ENCODE results near the gene ANHX.
"Not testable (repeated sequence)": the region's sequence is repeated elsewhere in the genome, so short reads cannot be mapped to it uniquely, and the experiment has no call there.

ANHX gene

GRCh38 chr12:133235401-133236112 is at the start of gene ANHX:
ANHX (minus strand) TSS chr12:133235877; CDS start chr12:133234356, 1,521 bp downstream.
- Histone ChIP-seq H3K4me1 (ENCODE audit: control insufficient read depth, low read depth, low read length) (no peaks in the 10 kb centered on the region), H3K4me3 (ENCODE audit: low read length) (no peak within 1 kb of the TSS), H3K36me3 (ENCODE audit: control insufficient read depth, low read depth, low read length) (no peaks in the 10 kb centered on the region), H3K9me3 (ENCODE audit: control insufficient read depth, low read depth, low read length) (peaks cover 51% of the 10 kb centered on the region), H3K27me3 (ENCODE audit: control insufficient read depth, insufficient read depth, low read length) (no peaks in the 10 kb centered on the region), H3K27ac (ENCODE audit: low read length) (no peak within 1 kb of the TSS), H3K9ac (ENCODE audit: low read length) (no peak within 1 kb of the TSS)

- H3K27me3 ChIP-seq (ENCODE audit: control insufficient read depth, insufficient read depth, low read length); H3K4me1 ChIP-seq (ENCODE audit: control insufficient read depth, low read depth, low read length); H3K27ac ChIP-seq (ENCODE audit: low read length); H3K36me3 ChIP-seq (ENCODE audit: control insufficient read depth, low read depth, low read length); H3K4me3 ChIP-seq (ENCODE audit: low read length); H3K9ac ChIP-seq (ENCODE audit: low read length); H3K9me3 ChIP-seq (ENCODE audit: control insufficient read depth, low read depth, low read length): not testable (repeated sequence)
These were observed 29.0 kb upstream of the ANHX start for GRCh38 chr12:133264668-133265067.

- Histone ChIP-seq H3K4me3 (ENCODE audit: low read length) (no peak overlapping the region), H3K36me3 (ENCODE audit: control insufficient read depth, low read depth, low read length) (no peaks in the 10 kb centered on the region), H3K9me3 (ENCODE audit: control insufficient read depth, low read depth, low read length) (no peaks in the 10 kb centered on the region), H3K27ac (ENCODE audit: low read length) (no peak overlapping the region), H3K4me1 (ENCODE audit: control insufficient read depth, low read depth, low read length) (no peaks in the 10 kb centered on the region), H3K9ac (ENCODE audit: low read length) (no peak overlapping the region), H3K27me3 (ENCODE audit: control insufficient read depth, insufficient read depth, low read length) (no peaks in the 10 kb centered on the region)
These were observed 28.5 kb upstream of the ANHX start for GRCh38 chr12:133264173-133264572.

- no peaks in the 10 kb centered on the region for H3K36me3 ChIP-seq (ENCODE audit: control insufficient read depth, low read depth, low read length)
- peaks cover 26% of the 10 kb centered on the region for H3K9me3 ChIP-seq (ENCODE audit: control insufficient read depth, low read depth, low read length)
- no peak overlapping the region for H3K27ac ChIP-seq (ENCODE audit: low read length)
- no peak overlapping the region for H3K4me3 ChIP-seq (ENCODE audit: low read length)
- H3K9ac ChIP-seq (ENCODE audit: low read length) = no peak overlapping the region
- no peaks in the 10 kb centered on the region for H3K4me1 ChIP-seq (ENCODE audit: control insufficient read depth, low read depth, low read length)
- H3K27me3 ChIP-seq (ENCODE audit: control insufficient read depth, insufficient read depth, low read length) = no peaks in the 10 kb centered on the region
These were observed 20.6 kb upstream of the ANHX start for GRCh38 chr12:133256321-133256720.

GRCh38 chr12:133255833-133256232 is 20.2 kb upstream of the ANHX start:
- H3K9me3 ChIP-seq (ENCODE audit: control insufficient read depth, low read depth, low read length) = peaks cover 26% of the 10 kb centered on the region
- not testable (repeated sequence) for H3K36me3 ChIP-seq (ENCODE audit: control insufficient read depth, low read depth, low read length); H3K27me3 ChIP-seq (ENCODE audit: control insufficient read depth, insufficient read depth, low read length)

GRCh38 chr12:133251732-133252131 is 16.1 kb upstream of the ANHX start:
- Histone ChIP-seq H3K36me3 (ENCODE audit: control insufficient read depth, low read depth, low read length) (no peaks in the 10 kb centered on the region), H3K9me3 (ENCODE audit: control insufficient read depth, low read depth, low read length) (peaks cover 26% of the 10 kb centered on the region), H3K27ac (ENCODE audit: low read length) (no peak overlapping the region), H3K4me3 (ENCODE audit: low read length) (no peak overlapping the region), H3K27me3 (ENCODE audit: control insufficient read depth, insufficient read depth, low read length) (no peaks in the 10 kb centered on the region), H3K9ac (ENCODE audit: low read length) (no peak overlapping the region), H3K4me1 (ENCODE audit: control insufficient read depth, low read depth, low read length) (no peaks in the 10 kb centered on the region)

More at GRCh38 chr12:133255833-133256232, 20.2 kb upstream of the ANHX start:
- not testable (repeated sequence) for H3K27ac ChIP-seq (ENCODE audit: low read length); H3K4me1 ChIP-seq (ENCODE audit: control insufficient read depth, low read depth, low read length); H3K9ac ChIP-seq (ENCODE audit: low read length); H3K4me3 ChIP-seq (ENCODE audit: low read length)

GRCh38 chr12:133236556-133236955 is 879 bp upstream of the ANHX start:
- no peaks in the 10 kb centered on the region for H3K36me3 ChIP-seq (ENCODE audit: control insufficient read depth, low read depth, low read length)
- H3K9me3 ChIP-seq (ENCODE audit: control insufficient read depth, low read depth, low read length) = peaks cover 47% of the 10 kb centered on the region
- H3K27me3 ChIP-seq (ENCODE audit: control insufficient read depth, insufficient read depth, low read length) = no peaks in the 10 kb centered on the region
- H3K4me1 ChIP-seq (ENCODE audit: control insufficient read depth, low read depth, low read length) = no peaks in the 10 kb centered on the region
- no peak overlapping the region for H3K27ac ChIP-seq (ENCODE audit: low read length)
- no peak overlapping the region for H3K9ac ChIP-seq (ENCODE audit: low read length)
- H3K4me3 ChIP-seq (ENCODE audit: low read length) = no peak overlapping the region

- H3K27ac ChIP-seq (ENCODE audit: low read length) = no peak overlapping the region
- H3K4me3 ChIP-seq (ENCODE audit: low read length) = no peak overlapping the region
- no peaks in the 10 kb centered on the region for H3K27me3 ChIP-seq (ENCODE audit: control insufficient read depth, insufficient read depth, low read length)
- H3K4me1 ChIP-seq (ENCODE audit: control insufficient read depth, low read depth, low read length) = no peaks in the 10 kb centered on the region
- peaks cover 51% of the 10 kb centered on the region for H3K9me3 ChIP-seq (ENCODE audit: control insufficient read depth, low read depth, low read length)
- no peak overlapping the region for H3K9ac ChIP-seq (ENCODE audit: low read length)
- no peaks in the 10 kb centered on the region for H3K36me3 ChIP-seq (ENCODE audit: control insufficient read depth, low read depth, low read length)
These were observed 467 bp upstream of the ANHX start for GRCh38 chr12:133236144-133236543.

- Histone ChIP-seq H3K9me3 (ENCODE audit: control insufficient read depth, low read depth, low read length) (peaks cover 51% of the 10 kb centered on the region), H3K9ac (ENCODE audit: low read length) (no peak overlapping the region), H3K27me3 (ENCODE audit: control insufficient read depth, insufficient read depth, low read length) (no peaks in the 10 kb centered on the region), H3K27ac (ENCODE audit: low read length) (no peak overlapping the region), H3K4me1 (ENCODE audit: control insufficient read depth, low read depth, low read length) (no peaks in the 10 kb centered on the region), H3K4me3 (ENCODE audit: low read length) (no peak overlapping the region), H3K36me3 (ENCODE audit: control insufficient read depth, low read depth, low read length) (no peaks in the 10 kb centered on the region)
These were observed 706 bp downstream of the ANHX start for GRCh38 chr12:133234971-133235370.

GRCh38 chr12:133233993-133234564 is 1.6 kb downstream of the ANHX start:
- peaks cover 46% of the 10 kb centered on the region for H3K9me3 ChIP-seq (ENCODE audit: control insufficient read depth, low read depth, low read length)
- H3K9ac ChIP-seq (ENCODE audit: low read length) = no peak overlapping the region
- H3K4me1 ChIP-seq (ENCODE audit: control insufficient read depth, low read depth, low read length) = no peaks in the 10 kb centered on the region
- no peak overlapping the region for H3K27ac ChIP-seq (ENCODE audit: low read length)
- no peaks in the 10 kb centered on the region for H3K36me3 ChIP-seq (ENCODE audit: control insufficient read depth, low read depth, low read length)
- H3K4me3 ChIP-seq (ENCODE audit: low read length) = no peak overlapping the region
- H3K27me3 ChIP-seq (ENCODE audit: control insufficient read depth, insufficient read depth, low read length) = no peaks in the 10 kb centered on the region

GRCh38 chr12:133233006-133233405 is 2.7 kb downstream of the ANHX start:
- H3K4me1 ChIP-seq (ENCODE audit: control insufficient read depth, low read depth, low read length) = no peaks in the 10 kb centered on the region
- H3K27ac ChIP-seq (ENCODE audit: low read length) = no peak overlapping the region
- peaks cover 54% of the 10 kb centered on the region for H3K9me3 ChIP-seq (ENCODE audit: control insufficient read depth, low read depth, low read length)
- no peaks in the 10 kb centered on the region for H3K36me3 ChIP-seq (ENCODE audit: control insufficient read depth, low read depth, low read length)
- H3K27me3 ChIP-seq (ENCODE audit: control insufficient read depth, insufficient read depth, low read length) = no peaks in the 10 kb centered on the region
- H3K9ac ChIP-seq (ENCODE audit: low read length) = no peak overlapping the region
- H3K4me3 ChIP-seq (ENCODE audit: low read length) = no peak overlapping the region

GRCh38 chr12:133231001-133231400 is 4.7 kb downstream of the ANHX start:
- no peaks in the 10 kb centered on the region for H3K36me3 ChIP-seq (ENCODE audit: control insufficient read depth, low read depth, low read length)
- H3K9me3 ChIP-seq (ENCODE audit: control insufficient read depth, low read depth, low read length) = peaks cover 66% of the 10 kb centered on the region
- no peak overlapping the region for H3K27ac ChIP-seq (ENCODE audit: low read length)
- H3K4me3 ChIP-seq (ENCODE audit: low read length) = no peak overlapping the region
- H3K27me3 ChIP-seq (ENCODE audit: control insufficient read depth, insufficient read depth, low read length) = no peaks in the 10 kb centered on the region
- H3K4me1 ChIP-seq (ENCODE audit: control insufficient read depth, low read depth, low read length) = no peaks in the 10 kb centered on the region
- no peak overlapping the region for H3K9ac ChIP-seq (ENCODE audit: low read length)

Measured in iPS-18a (cell line).